ENCODE results near the gene SCUBE1.

- TF ChIP-seq ZNF274 (IDR thresholded peaks at IDR 0.05; ENCODE audit: low read depth, low read length) = no peak
- no peak for TF ChIP-seq SUZ12 (IDR thresholded peaks at IDR 0.05; ENCODE audit: extremely low read depth, insufficient read depth, insufficient read length)
- no peak for TF ChIP-seq YY1 (IDR thresholded peaks at IDR 0.05; ENCODE audit: insufficient read depth, insufficient read length)
Observed at GRCh38 chr22:43157874-43158546, 185.2 kb downstream of the SCUBE1 start.
